Measurements from ENCODE around the gene MCM5. TPM values are rescaled to one million over a fixed set of nuclear protein-coding genes. Genes with fewer than 3 reads are reported as not detected.

MCM5 gene
- 100 to 1,000 TPM; 155 to 179 TPM for total RNA-seq
- polyA plus RNA-seq (2013, experiment 1 of 2) = 89.4 TPM
- polyA plus RNA-seq (2013, experiment 2 of 2) = 70.5 TPM
- long read RNA-seq, experiment 1, transcript MCM5-201 (17 exons, 3,534 nt) = major isoform, 25 of 78 reads
- long read RNA-seq, experiment 1, partial matches to known transcripts = 31 of 78 reads
- long read RNA-seq, experiment 1, other reads (novel, unspliced or antisense) = 22 of 78 reads
- long read RNA-seq, experiment 2, transcript MCM5-201 (17 exons, 3,534 nt) = major isoform, 219 of 275 reads
- long read RNA-seq, experiment 2, partial matches to known transcripts = 36 of 275 reads
- long read RNA-seq, experiment 2, other reads (novel, unspliced or antisense) = 20 of 275 reads
- long read RNA-seq, experiment 3, transcript MCM5-201 (17 exons, 3,534 nt) = major isoform, 2,049 of 2,314 reads
- long read RNA-seq, experiment 3, partial matches to known transcripts = 178 of 2,314 reads
- long read RNA-seq, experiment 3, other reads (novel, unspliced or antisense) = 87 of 2,314 reads
- long read RNA-seq, experiment 4, transcript MCM5-201 (17 exons, 3,534 nt) = major isoform, 16 of 50 reads
- long read RNA-seq, experiment 4, partial matches to known transcripts = 29 of 50 reads
- long read RNA-seq, experiment 4, other reads (novel, unspliced or antisense) = 5 of 50 reads

- Histone ChIP-seq H3K9ac (ENCODE audit: extremely low read depth, low read length, poor library complexity, severe bottlenecking) (peak within 1 kb of the TSS; percentile 98), H3K9me3 (ENCODE audit: control insufficient read depth, low read length) (no peaks in the 10 kb centered on the region), H3K4me1 (ENCODE audit: control insufficient read depth, insufficient read depth, low read length) (peaks cover 10% of the 10 kb centered on the region), H3K27ac (ENCODE audit: low read depth, low read length) (peak within 1 kb of the TSS; percentile 94), H3K4me3 (ENCODE audit: low read length) (peak within 1 kb of the TSS; percentile 90), H3K36me3 (ENCODE audit: control insufficient read depth, insufficient read depth, low read length) (peaks cover 30% of the 10 kb centered on the region), H3K27me3 (ENCODE audit: control insufficient read depth, insufficient read depth, low read length, poor library complexity, severe bottlenecking) (no peaks in the 10 kb centered on the region)
- H3K27me3 Mint-ChIP-seq (ENCODE audit: insufficient read depth) = no peaks in the 10 kb centered on the region
- H3K4me3 Mint-ChIP-seq = peak within 1 kb of the TSS; percentile 95
- DNase-seq = peak; percentile 99
- peaks cover 1% of the 10 kb centered on the region for H3K9me3 Mint-ChIP-seq
- peaks cover 24% of the 10 kb centered on the region for H3K4me1 Mint-ChIP-seq
- TF ChIP-seq CTCF (conservative IDR thresholded peaks at IDR 0.05) = no peak
- peak within 1 kb of the TSS; percentile 100 for H3K27ac Mint-ChIP-seq
- H3K36me3 Mint-ChIP-seq (ENCODE audit: low read depth) = peaks cover 34% of the 10 kb centered on the region
- WGBS, 2 experiments (ENCODE audit: insufficient coverage in 1 of 2, insufficient read length in 1 of 2) = 4 to 9% methylated on average over 24 to 64 of the region's 64 CpGs
These were observed at the start of gene MCM5 for GRCh38 chr22:35399678-35400500. MCM5 (plus strand) TSS chr22:35400140; CDS start chr22:35400439, 299 bp downstream.

- no peak overlapping the region for H3K27ac ChIP-seq (ENCODE audit: low read depth, low read length)
- DNase-seq = peak; percentile 97
- Mint-ChIP-seq H3K27me3 (ENCODE audit: insufficient read depth) (peaks cover 7% of the 10 kb centered on the region), H3K27ac (peak overlapping the region; percentile 85), H3K4me3 (peak overlapping the region; percentile 72), H3K4me1 (peaks cover 11% of the 10 kb centered on the region), H3K36me3 (ENCODE audit: low read depth) (no peaks in the 10 kb centered on the region), H3K9me3 (no peaks in the 10 kb centered on the region)
- no peaks in the 10 kb centered on the region for H3K27me3 ChIP-seq (ENCODE audit: control insufficient read depth, insufficient read depth, low read length, poor library complexity, severe bottlenecking)
- H3K36me3 ChIP-seq (ENCODE audit: control insufficient read depth, insufficient read depth, low read length) = no peaks in the 10 kb centered on the region
- H3K4me1 ChIP-seq (ENCODE audit: control insufficient read depth, insufficient read depth, low read length) = no peaks in the 10 kb centered on the region
- 11 to 14% methylated on average over 22 to 47 of the region's 47 CpGs for WGBS, 2 experiments (ENCODE audit: insufficient coverage in 1 of 2, insufficient read length in 1 of 2)
- H3K4me3 ChIP-seq (ENCODE audit: low read length) = peak overlapping the region; percentile 86
- H3K9ac ChIP-seq (ENCODE audit: extremely low read depth, low read length, poor library complexity, severe bottlenecking) = no peak overlapping the region
- no peaks in the 10 kb centered on the region for H3K9me3 ChIP-seq (ENCODE audit: control insufficient read depth, low read length)
- TF ChIP-seq CTCF (conservative IDR thresholded peaks at IDR 0.05) = peak; percentile 97
These were observed 49.1 kb upstream of the MCM5 start for GRCh38 chr22:35350539-35351503.
